BLaER1 treated with 17β-estradiol and CSF1 and Interleukin-3, amounts not matched to agents 10 nM and 100 nM (cell line): ENCODE measurements around the gene RASGRF2.
"Not testable (repeated sequence)": the region's sequence is repeated elsewhere in the genome, so short reads cannot be mapped to it uniquely, and the experiment has no call there.

Source experiments
- H3K27ac ChIP-seq, 11 experiments: shearing (Covaris generic); formaldehyde crosslinking; 2 replicates each; pipeline ENCODE4 v1.8.1; 2022
- H3K27me3 ChIP-seq, 11 experiments: shearing (Covaris generic); formaldehyde crosslinking; 2 replicates each; pipeline ENCODE4 v1.8.1; 2022
- H3K36me3 ChIP-seq, 11 experiments: shearing (Covaris generic); formaldehyde crosslinking; 2 replicates each; pipeline ENCODE4 v1.8.1; 2022
- H3K4me1 ChIP-seq, 10 experiments: shearing (Covaris generic); formaldehyde crosslinking; 2 replicates each; pipeline ENCODE4 v1.8.1; 2022
- H3K4me2 ChIP-seq, 11 experiments: shearing (Covaris generic); formaldehyde crosslinking; 2 replicates each; pipeline ENCODE4 v1.8.1; 2022
- H3K4me3 ChIP-seq, 10 experiments: shearing (Covaris generic); formaldehyde crosslinking; 2 replicates each; pipeline ENCODE4 v1.8.1; 2022
- H3K9ac ChIP-seq, 11 experiments: shearing (Covaris generic); formaldehyde crosslinking; 2 replicates each; pipeline ENCODE4 v1.8.1; 2022
- H3K9me3 ChIP-seq, 11 experiments: shearing (Covaris generic); formaldehyde crosslinking; replicated peaks in 1 of 11; 2 replicates each; pipeline ENCODE4 v1.8.1; 2022
- H4K20me1 ChIP-seq, 11 experiments: shearing (Covaris generic); formaldehyde crosslinking; 2 replicates each; pipeline ENCODE4 v1.8.1; 2022
- Cebpa-rat ChIP-seq, 11 experiments: shearing (Covaris generic); IDR thresholded peaks; 2 replicates each; pipeline ENCODE4 v1.8.1; 2022

The RASGRF2 gene

DNA sequence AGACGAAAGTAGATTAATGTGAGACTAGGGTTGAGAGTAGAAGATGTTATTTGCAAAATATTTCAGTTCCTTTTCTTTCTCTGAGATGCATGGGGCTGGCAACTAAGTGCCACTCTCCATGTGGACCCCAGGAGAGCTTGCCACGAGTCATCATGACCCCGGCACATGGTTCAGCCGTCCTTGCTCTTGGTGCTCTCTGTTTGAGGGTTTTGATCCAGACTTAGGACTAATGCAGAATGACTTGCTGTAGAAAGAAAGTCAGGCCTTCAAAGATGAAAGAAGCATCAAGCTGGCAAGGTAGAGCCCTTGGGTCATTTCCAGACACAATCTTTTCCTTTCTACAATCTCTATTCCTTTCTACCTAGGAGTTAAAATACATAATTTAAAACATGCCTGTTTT is 84.7 kb downstream of the RASGRF2 start:
- no peaks in the 10 kb centered on the region for H3K27me3 ChIP-seq
- no peaks in the 10 kb centered on the region for H3K36me3 ChIP-seq
- no peaks in the 10 kb centered on the region for H3K4me1 ChIP-seq
- no peak overlapping the region for H3K4me3 ChIP-seq
- no peak for TF ChIP-seq Cebpa-rat (IDR thresholded peaks at IDR 0.05)
- no peak overlapping the region for H3K4me2 ChIP-seq
- H3K9me3 ChIP-seq = no peaks in the 10 kb centered on the region
- H3K9ac ChIP-seq = no peak overlapping the region
- H3K27ac ChIP-seq = no peak overlapping the region
- H4K20me1 ChIP-seq = no peaks in the 10 kb centered on the region

DNA sequence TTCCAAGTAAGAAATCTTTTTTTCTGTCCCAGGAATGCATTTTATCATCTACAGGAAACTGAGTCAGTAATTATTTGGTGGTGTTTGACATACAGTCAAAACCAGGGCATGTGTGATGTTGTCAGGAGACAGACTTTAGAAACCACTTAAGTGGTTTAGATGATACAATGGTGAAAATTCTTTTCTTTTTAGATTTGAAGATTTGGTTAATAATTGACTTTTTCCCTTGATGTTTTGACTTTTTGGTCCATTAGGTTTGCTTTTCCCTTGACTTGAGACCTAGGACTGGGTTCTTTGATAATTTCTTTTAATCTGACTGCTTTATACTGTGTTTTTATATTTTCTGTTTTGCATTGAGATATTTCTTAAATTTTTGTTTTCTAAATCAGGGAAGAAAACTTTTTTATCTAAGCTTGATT is 85.2 kb downstream of the RASGRF2 start:
- no peak overlapping the region for H3K4me3 ChIP-seq
- no peaks in the 10 kb centered on the region for H3K36me3 ChIP-seq
- no peak overlapping the region for H3K27ac ChIP-seq
- no peaks in the 10 kb centered on the region for H3K9me3 ChIP-seq
- no peaks in the 10 kb centered on the region for H3K4me1 ChIP-seq
- TF ChIP-seq Cebpa-rat (IDR thresholded peaks at IDR 0.05) = no peak
- no peaks in the 10 kb centered on the region for H4K20me1 ChIP-seq
- H3K9ac ChIP-seq = no peak overlapping the region
- no peak overlapping the region for H3K4me2 ChIP-seq
- H3K27me3 ChIP-seq = no peaks in the 10 kb centered on the region

DNA sequence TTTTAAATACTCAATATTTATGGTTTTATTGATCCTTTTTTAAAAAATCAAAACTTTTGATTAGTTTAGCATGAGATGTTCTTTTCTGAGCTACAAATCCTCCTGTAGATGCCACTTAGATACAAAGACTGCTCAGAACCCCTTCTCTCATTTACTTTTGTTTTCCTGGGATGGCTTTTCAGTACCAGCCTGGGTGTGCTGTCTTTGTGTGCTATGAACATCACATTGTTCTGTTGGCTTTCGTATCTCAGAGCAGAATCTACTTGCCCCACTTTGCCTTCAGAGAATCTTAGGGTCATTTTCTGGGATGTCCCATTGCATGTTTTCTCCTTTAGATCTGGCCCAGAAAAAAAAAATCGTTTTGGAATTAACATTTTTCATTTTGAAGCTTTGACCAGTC is 85.9 kb downstream of the RASGRF2 start:
- no peaks in the 10 kb centered on the region for H3K9me3 ChIP-seq
- H3K27me3 ChIP-seq = no peaks in the 10 kb centered on the region
- no peak for TF ChIP-seq Cebpa-rat (IDR thresholded peaks at IDR 0.05)
- no peaks in the 10 kb centered on the region for H3K36me3 ChIP-seq
- H3K4me2 ChIP-seq = no peak overlapping the region
- H3K9ac ChIP-seq = no peak overlapping the region
- no peak overlapping the region for H3K27ac ChIP-seq
- H3K4me1 ChIP-seq = no peaks in the 10 kb centered on the region
- H3K4me3 ChIP-seq = no peak overlapping the region
- H4K20me1 ChIP-seq = no peaks in the 10 kb centered on the region

DNA sequence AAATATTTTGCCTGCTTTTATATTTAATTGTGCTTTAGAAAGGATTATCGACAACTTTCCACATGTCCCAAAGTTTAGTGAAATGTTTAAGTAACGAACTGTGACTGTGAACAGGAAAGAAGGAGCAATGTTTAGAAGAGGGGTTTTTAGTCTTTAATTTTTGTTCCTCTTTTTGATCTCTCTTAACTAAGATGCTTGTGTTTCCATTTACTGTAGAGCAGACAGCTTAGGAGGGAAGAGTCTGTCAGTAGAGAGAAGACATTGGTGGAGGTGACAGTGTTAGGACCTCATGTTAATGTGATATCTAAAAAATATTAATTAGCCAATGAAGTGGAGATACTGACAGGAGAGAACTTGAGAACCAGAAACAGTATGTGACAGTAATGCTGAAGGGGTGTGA is 92.2 kb downstream of the RASGRF2 start:
- Histone ChIP-seq H3K4me1 (no peaks in the 10 kb centered on the region), H3K9ac (no peak overlapping the region), H3K36me3 (no peaks in the 10 kb centered on the region), H3K27ac (no peak overlapping the region), H3K4me2 (no peak overlapping the region), H3K27me3 (no peaks in the 10 kb centered on the region), H3K4me3 (no peak overlapping the region), H3K9me3 (peaks cover 0 to 7% (median 0%) of the 10 kb centered on the region in 11 experiments; a peak in 2 of 22 replicates), H4K20me1 (no peaks in the 10 kb centered on the region)
- no peak for TF ChIP-seq Cebpa-rat (IDR thresholded peaks at IDR 0.05)

DNA sequence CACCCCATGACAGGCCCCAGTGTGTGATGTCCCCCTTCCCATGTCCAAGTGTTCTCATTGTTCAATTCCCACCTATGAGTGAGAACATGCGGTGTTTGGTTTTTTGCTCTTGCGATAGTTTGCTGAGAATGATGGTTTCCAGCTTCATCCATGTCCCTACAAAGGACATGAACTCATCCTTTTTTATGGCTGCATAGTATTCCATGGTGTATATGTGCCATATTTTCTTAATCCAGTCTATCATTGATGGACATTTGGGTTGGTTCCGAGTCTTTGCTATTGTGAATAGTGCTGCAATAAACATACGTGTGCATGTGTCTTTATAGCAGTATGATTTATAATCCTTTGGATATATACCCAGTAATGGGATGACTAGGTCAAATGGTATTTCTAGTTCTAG is 93.1 kb downstream of the RASGRF2 start:
- not testable (repeated sequence) for H3K9ac ChIP-seq, H4K20me1 ChIP-seq, H3K27ac ChIP-seq, H3K9me3 ChIP-seq, H3K4me2 ChIP-seq, H3K27me3 ChIP-seq, H3K4me1 ChIP-seq, H3K36me3 ChIP-seq, H3K4me3 ChIP-seq

DNA sequence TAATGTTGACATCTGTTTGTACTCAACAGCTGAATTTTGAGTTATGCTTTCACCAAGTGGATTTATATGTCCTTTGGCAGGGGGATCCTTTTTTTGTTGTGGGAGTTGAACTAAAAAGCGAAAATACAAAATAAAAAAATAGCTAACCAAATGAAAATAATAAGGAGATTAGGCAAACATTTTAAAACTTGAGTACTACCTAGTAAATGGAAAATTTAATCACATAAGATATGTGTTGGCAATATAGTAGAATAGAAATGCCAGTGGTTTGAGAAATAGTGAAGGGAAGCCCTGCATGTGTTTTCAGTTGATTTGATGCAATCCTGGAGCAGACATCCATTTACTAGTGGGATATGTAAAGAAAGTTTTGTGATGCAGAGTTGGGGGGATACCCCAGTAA is 98.0 kb downstream of the RASGRF2 start:
- Histone ChIP-seq H3K27ac (no peak overlapping the region), H3K27me3 (no peaks in the 10 kb centered on the region), H3K9ac (no peak overlapping the region), H4K20me1 (no peaks in the 10 kb centered on the region), H3K9me3 (peaks cover 0 to 3% (median 0%) of the 10 kb centered on the region in 11 experiments; a peak in 1 of 22 replicates), H3K4me1 (no peaks in the 10 kb centered on the region), H3K4me2 (no peak overlapping the region), H3K4me3 (no peak overlapping the region), H3K36me3 (no peaks in the 10 kb centered on the region)
- TF ChIP-seq Cebpa-rat (IDR thresholded peaks at IDR 0.05) = no peak

DNA sequence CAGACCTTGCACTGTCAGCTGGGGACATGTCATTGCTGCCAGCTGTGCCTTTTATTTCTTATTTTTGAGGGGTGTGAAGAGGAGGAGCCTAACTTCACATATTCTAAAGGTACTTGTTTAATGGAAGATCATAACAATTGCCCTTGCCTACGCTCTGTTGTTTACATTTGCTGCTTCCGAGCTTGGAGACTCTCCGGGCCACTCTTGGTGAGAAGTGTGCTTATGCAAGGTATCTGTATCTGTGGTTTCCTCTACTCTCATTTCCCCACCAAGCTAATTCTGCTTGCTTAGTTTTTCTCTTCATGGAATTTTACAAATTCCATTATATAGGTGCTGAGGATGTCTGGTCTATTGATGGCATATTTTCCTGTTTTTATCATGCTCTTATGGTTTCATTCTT is 105.3 kb downstream of the RASGRF2 start:
- H3K27me3 ChIP-seq = no peaks in the 10 kb centered on the region
- TF ChIP-seq Cebpa-rat (IDR thresholded peaks at IDR 0.05) = no peak
- H3K4me1 ChIP-seq = no peaks in the 10 kb centered on the region
- no peaks in the 10 kb centered on the region for H4K20me1 ChIP-seq
- H3K9me3 ChIP-seq = 0 out of 22 replicates have a peak, but pooled peaks cover 0 to 5% (median 0%) of the 10 kb centered on the region in 11 experiments
- H3K4me2 ChIP-seq = no peak overlapping the region
- no peak overlapping the region for H3K27ac ChIP-seq
- no peaks in the 10 kb centered on the region for H3K36me3 ChIP-seq
- H3K9ac ChIP-seq = no peak overlapping the region
- H3K4me3 ChIP-seq = no peak overlapping the region

DNA sequence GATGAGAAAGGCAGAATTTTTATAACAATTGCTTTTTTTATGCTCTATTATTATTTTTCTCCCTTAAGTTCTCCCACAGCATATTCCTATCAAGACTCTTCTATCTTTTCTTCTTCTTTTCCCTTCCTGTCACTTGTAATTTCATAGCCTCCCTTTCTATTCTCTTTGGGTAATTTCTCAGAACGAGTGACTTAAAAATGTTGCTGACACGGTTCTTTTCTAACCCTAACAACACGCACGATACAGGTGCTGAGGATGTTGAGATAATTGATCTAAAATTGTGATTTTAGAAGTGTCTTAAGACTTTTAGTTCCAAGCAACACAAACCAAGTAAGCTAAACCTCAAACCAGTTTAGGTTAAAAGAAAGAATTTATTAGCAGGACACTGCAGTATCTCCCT is 105.9 kb downstream of the RASGRF2 start:
- H3K4me3 ChIP-seq = no peak overlapping the region

DNA sequence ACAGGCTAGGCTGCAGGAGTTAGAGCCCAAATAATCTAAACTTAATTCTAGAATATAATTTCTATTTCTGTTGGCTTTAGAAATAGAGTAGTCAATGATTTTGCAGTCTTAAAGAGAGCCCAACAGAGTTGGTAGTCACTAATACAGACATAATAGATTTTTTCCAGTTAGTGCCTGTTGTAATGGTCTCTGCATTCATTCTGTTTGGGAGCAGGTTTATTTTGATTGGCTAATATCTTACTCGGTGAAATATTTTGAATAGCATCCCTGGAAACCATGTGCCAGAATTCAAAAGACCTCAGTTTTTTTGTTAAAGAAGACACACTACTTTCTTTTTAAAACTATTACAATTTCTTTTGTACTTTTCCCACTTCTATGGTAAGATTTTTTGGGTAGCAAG is 107.2 kb downstream of the RASGRF2 start:
- no peak for TF ChIP-seq Cebpa-rat (IDR thresholded peaks at IDR 0.05)
- H3K4me1 ChIP-seq = no peaks in the 10 kb centered on the region
- H3K27me3 ChIP-seq = no peaks in the 10 kb centered on the region
- H4K20me1 ChIP-seq = no peaks in the 10 kb centered on the region
- no peak overlapping the region for H3K9ac ChIP-seq
- no peak overlapping the region for H3K4me2 ChIP-seq
- H3K4me3 ChIP-seq = no peak overlapping the region
- no peak overlapping the region for H3K27ac ChIP-seq
- H3K9me3 ChIP-seq = 0 out of 22 replicates have a peak, but pooled peaks cover 0 to 5% (median 0%) of the 10 kb centered on the region in 11 experiments
- H3K36me3 ChIP-seq = no peaks in the 10 kb centered on the region

More for the DNA sequence above, 105.9 kb downstream of the RASGRF2 start:
- Histone ChIP-seq H3K4me1 (no peaks in the 10 kb centered on the region), H3K4me2 (no peak overlapping the region), H4K20me1 (no peaks in the 10 kb centered on the region), H3K27me3 (no peaks in the 10 kb centered on the region), H3K36me3 (no peaks in the 10 kb centered on the region), H3K27ac (no peak overlapping the region), H3K9ac (no peak overlapping the region), H3K9me3 (0 out of 22 replicates have a peak, but pooled peaks cover 0 to 5% (median 0%) of the 10 kb centered on the region in 11 experiments)
- no peak for TF ChIP-seq Cebpa-rat (IDR thresholded peaks at IDR 0.05)

DNA sequence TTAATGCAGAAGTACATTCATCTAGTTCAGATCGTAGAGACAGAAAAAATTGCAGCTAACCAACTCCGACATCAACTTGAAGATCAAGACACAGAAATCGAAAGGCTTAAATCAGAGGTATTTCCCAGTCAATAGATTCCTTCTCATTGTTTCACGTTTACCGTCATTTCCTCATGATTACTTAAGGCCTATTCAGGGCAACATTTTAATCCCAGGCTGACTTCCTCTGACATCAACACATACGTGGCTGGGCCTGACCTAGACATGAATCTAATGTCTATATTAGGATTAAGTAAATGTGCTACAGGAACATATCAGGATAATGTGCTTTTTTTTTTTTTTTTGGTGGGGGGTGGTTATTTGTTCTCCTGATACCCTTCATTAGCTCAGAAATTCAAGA is 107.9 kb downstream of the RASGRF2 start:
- H3K9me3 ChIP-seq = 0 out of 22 replicates have a peak, but pooled peaks cover 0 to 5% (median 0%) of the 10 kb centered on the region in 11 experiments
- H3K4me3 ChIP-seq = no peak overlapping the region
- H3K36me3 ChIP-seq = no peaks in the 10 kb centered on the region
- H3K4me2 ChIP-seq = no peak overlapping the region
- H4K20me1 ChIP-seq = no peaks in the 10 kb centered on the region
- no peak for TF ChIP-seq Cebpa-rat (IDR thresholded peaks at IDR 0.05)
- H3K9ac ChIP-seq = no peak overlapping the region
- no peak overlapping the region for H3K27ac ChIP-seq
- no peaks in the 10 kb centered on the region for H3K4me1 ChIP-seq
- no peaks in the 10 kb centered on the region for H3K27me3 ChIP-seq
